Iris pigment epithelial cell (primary cell): Measurements from ENCODE around the gene AEBP1.
A peak's percentile ranks its signal among the peaks of the same experiment; 100 is the strongest.
"Not testable (repeated sequence)": the region's sequence is repeated elsewhere in the genome, so short reads cannot be mapped to it uniquely, and the experiment has no call there.

Source experiments
- DNase-seq: peaks from one replicate; pipeline ENCODE4 v3.0.0-alpha.2; 2011; ENCODE audit warnings: low read depth

The AEBP1 gene

GRCh38 chr7:44120395-44120794 lies 16.2 kb downstream of the AEBP1 start:
- no peak for DNase-seq

- DNase-seq: no peak
These were observed 17.7 kb downstream of the AEBP1 start for GRCh38 chr7:44121761-44122420.

- DNase-seq: no peak
These were observed 18.4 kb downstream of the AEBP1 start for GRCh38 chr7:44122529-44122928.

- DNase-seq: peak; percentile 97
These were observed 19.3 kb downstream of the AEBP1 start, which contains the start of gene POLD2 for GRCh38 chr7:44123190-44124003. Gene POLD2 (minus strand): TSS chr7:44123548. CDS start chr7:44122053, 1,495 bp downstream.

- no peak for DNase-seq
These were observed 20.7 kb downstream of the AEBP1 start for GRCh38 chr7:44124822-44125202.

GRCh38 chr7:44126574-44126973 lies 22.4 kb downstream of the AEBP1 start:
- DNase-seq: not testable (repeated sequence)

GRCh38 chr7:44127161-44127560 lies 23.0 kb downstream of the AEBP1 start:
- DNase-seq: no peak

GRCh38 chr7:44128721-44129582 lies 24.8 kb downstream of the AEBP1 start:
- DNase-seq: no peak

GRCh38 chr7:44131173-44132029 lies 27.3 kb downstream of the AEBP1 start:
- DNase-seq: peak; percentile 8

- peak; percentile 22 for DNase-seq
These were observed 27.9 kb downstream of the AEBP1 start for GRCh38 chr7:44132039-44132438.

GRCh38 chr7:44133295-44133694 lies 29.1 kb downstream of the AEBP1 start:
- no peak for DNase-seq

- no peak for DNase-seq
These were observed 30.9 kb downstream of the AEBP1 start for GRCh38 chr7:44134943-44135628.

GRCh38 chr7:44136731-44137130 lies 32.6 kb downstream of the AEBP1 start:
- no peak for DNase-seq

GRCh38 chr7:44138698-44139097 lies 34.6 kb downstream of the AEBP1 start:
- no peak for DNase-seq

GRCh38 chr7:44139311-44140010 lies 35.3 kb downstream of the AEBP1 start:
- DNase-seq: no peak

- no peak for DNase-seq
These were observed 36.2 kb downstream of the AEBP1 start for GRCh38 chr7:44140341-44140740.

GRCh38 chr7:44141221-44141850 lies 37.2 kb downstream of the AEBP1 start, which contains the start of gene MYL7:
Gene MYL7 (minus strand): TSS chr7:44141332. CDS start chr7:44141305, 27 bp downstream.
- DNase-seq: no peak

GRCh38 chr7:44142028-44142427 lies 37.9 kb downstream of the AEBP1 start:
- DNase-seq: no peak

- no peak for DNase-seq
These were observed 39.6 kb downstream of the AEBP1 start for GRCh38 chr7:44143646-44144250.
